ENCODE data around the gene MPP3.

MPP3 gene

DNA sequence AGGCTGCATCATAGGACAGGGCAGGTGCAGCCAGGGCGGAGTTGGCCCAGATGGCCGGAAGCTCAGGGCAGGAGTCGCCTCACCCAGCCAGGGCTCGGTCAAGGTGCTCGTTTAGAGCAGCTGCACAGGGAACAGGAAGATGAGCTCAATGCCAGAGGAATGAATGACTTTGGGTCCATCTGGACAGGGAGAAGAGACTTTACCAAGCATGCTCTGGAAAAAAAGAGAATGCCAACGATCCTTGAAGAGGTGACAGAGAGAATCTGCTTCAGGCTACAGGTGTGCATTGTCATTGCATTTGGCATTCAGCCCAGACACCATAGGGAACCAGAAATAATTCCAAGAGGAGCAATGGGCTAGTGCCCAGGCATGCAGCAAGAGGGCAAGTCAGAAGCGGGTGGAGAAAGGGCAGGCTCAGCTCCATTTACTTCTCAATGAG lies 6.7 kb upstream of the MPP3 start:
- Histone ChIP-seq H3K9me3 (ENCODE audit: control insufficient read depth in 5 of 5, low read length in 5 of 5) (no peaks in the 10 kb centered on the region), H3K27me3 (ENCODE audit: control insufficient read depth in 5 of 5, insufficient read depth in 4 of 5, low read length in 5 of 5) (no peaks in the 10 kb centered on the region), H3K4me3 (ENCODE audit: low read depth in 1 of 5, low read length in 5 of 5) (no peak overlapping the region), H3K4me1 (ENCODE audit: control insufficient read depth in 5 of 5, insufficient read depth in 5 of 5, low read length in 5 of 5) (peaks cover 2 to 26% (median 24%) of the 10 kb centered on the region in 5 donors), H3K36me3 (ENCODE audit: control insufficient read depth in 5 of 5, insufficient read depth in 5 of 5, low read length in 5 of 5) (no peaks in the 10 kb centered on the region), H3K27ac (ENCODE audit: low read depth, low read length) (no peak overlapping the region), H3K9ac (ENCODE audit: low read length in 5 of 5) (no peak overlapping the region)

DNA sequence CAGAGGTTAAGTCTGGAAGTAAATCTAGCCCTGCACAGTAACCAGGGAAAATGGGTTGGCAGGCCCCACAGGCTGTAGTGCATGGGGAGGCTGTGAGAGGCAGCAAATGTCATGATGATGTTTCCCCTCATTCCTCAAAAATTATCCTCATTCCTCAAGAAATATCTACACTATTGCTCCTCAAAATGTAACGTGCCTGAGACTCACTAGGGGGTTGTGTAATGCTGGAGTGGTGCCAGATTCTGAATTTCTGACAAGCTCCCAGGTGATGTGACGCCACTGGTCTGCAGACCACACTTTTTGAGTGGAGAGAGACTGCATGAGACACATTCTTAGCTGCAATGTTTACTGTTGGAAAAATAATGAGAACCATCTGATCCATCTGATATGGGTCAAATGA lies 1.2 kb upstream of the MPP3 start:
- H3K4me3 ChIP-seq (ENCODE audit: low read depth in 1 of 5, low read length in 5 of 5) = peak overlapping the region in 3 of 5 donors; percentile 70 to 76 (median 72)
- H3K27ac ChIP-seq (ENCODE audit: low read depth, low read length) = no peak overlapping the region
- H3K9me3 ChIP-seq (ENCODE audit: control insufficient read depth in 5 of 5, low read length in 5 of 5) = peaks cover 0 to 3% (median 0%) of the 10 kb centered on the region in 5 donors
- no peaks in the 10 kb centered on the region for H3K27me3 ChIP-seq (ENCODE audit: control insufficient read depth in 5 of 5, insufficient read depth in 4 of 5, low read length in 5 of 5)
- H3K9ac ChIP-seq (ENCODE audit: low read length in 5 of 5) = peak overlapping the region in 2 of 5 donors; percentile 43 to 53
- peaks cover 3 to 19% (median 18%) of the 10 kb centered on the region in 5 donors for H3K4me1 ChIP-seq (ENCODE audit: control insufficient read depth in 5 of 5, insufficient read depth in 5 of 5, low read length in 5 of 5)
- H3K36me3 ChIP-seq (ENCODE audit: control insufficient read depth in 5 of 5, insufficient read depth in 5 of 5, low read length in 5 of 5) = peaks cover 0 to 20% (median 9%) of the 10 kb centered on the region in 5 donors

DNA sequence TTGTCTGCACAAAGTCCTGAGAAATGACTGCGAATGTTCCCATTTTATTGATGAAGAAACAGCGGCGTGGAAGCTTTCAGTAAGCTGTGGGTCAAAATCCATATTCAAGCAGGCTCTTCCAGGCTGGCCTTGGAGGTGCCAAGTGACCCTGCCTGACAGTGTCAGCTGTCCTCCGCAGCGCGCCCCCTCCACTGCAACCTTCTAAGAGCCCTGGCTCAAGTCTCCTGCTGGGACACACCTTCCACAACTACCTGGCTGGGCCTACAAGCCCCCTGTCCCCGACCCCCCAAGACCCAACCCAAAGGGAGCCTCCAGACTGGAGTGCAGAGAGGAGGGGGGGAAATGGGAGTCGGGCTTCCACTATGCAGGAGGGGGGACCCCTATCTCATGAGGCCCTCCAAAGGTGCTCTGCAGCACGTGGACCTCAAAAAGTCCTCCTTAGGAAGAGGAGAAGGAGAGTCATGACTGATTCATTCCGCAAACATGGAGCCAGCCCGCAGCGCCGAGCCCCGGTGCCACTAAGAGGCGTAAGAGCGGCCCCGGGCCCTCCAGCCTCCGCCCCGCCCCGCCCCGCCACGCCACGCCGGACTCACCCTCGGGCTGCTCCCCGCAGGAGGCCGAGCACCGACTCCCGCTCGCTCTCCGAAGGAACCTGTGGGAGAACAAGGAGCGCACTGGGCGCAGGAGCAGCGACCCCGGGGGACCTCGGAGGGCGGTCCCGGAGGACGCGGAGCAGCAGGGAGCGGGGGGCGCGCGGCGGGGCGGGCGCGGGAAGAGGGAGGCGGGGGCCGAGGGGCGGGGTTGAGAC lies 574 bp downstream of the MPP3 start:
- H3K27me3 ChIP-seq (ENCODE audit: control insufficient read depth in 5 of 5, insufficient read depth in 4 of 5, low read length in 5 of 5) = no peaks in the 10 kb centered on the region
- H3K27ac ChIP-seq (ENCODE audit: low read depth, low read length) = peak overlapping the region; percentile 54
- H3K9ac ChIP-seq (ENCODE audit: low read length in 5 of 5) = peak overlapping the region in 3 of 5 donors; percentile 6 to 69 (median 37)

DNA sequence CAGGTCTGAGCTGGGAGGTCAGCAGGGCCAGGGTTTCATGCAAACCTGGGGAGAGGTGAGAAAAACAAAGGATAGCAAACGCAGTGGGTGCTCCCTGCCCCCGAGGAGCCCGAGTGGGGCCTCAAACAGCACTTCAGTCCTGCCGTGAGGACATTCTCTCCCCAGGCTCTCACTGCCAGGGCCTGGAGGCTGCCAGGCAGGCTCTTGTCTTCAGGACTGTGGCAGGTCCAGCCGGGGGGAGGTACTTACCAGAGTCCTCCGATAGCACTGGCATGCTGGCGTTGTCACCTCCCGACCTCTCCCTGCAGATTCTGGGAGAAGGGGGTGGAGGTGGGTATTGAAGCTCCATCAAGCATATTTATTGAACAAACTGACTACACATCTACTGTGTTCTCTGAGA lies 1.3 kb downstream of the MPP3 start:
- H3K27me3 ChIP-seq (ENCODE audit: control insufficient read depth in 5 of 5, insufficient read depth in 4 of 5, low read length in 5 of 5) = no peaks in the 10 kb centered on the region
- no peak overlapping the region for H3K27ac ChIP-seq (ENCODE audit: low read depth, low read length)
- H3K9ac ChIP-seq (ENCODE audit: low read length in 5 of 5) = no peak overlapping the region
- peaks cover 0 to 3% (median 0%) of the 10 kb centered on the region in 5 donors for H3K9me3 ChIP-seq (ENCODE audit: control insufficient read depth in 5 of 5, low read length in 5 of 5)
- no peak overlapping the region for H3K4me3 ChIP-seq (ENCODE audit: low read depth in 1 of 5, low read length in 5 of 5)
- H3K36me3 ChIP-seq (ENCODE audit: control insufficient read depth in 5 of 5, insufficient read depth in 5 of 5, low read length in 5 of 5) = peaks cover 0 to 35% (median 24%) of the 10 kb centered on the region in 5 donors
- H3K4me1 ChIP-seq (ENCODE audit: control insufficient read depth in 5 of 5, insufficient read depth in 5 of 5, low read length in 5 of 5) = peaks cover 3 to 19% (median 18%) of the 10 kb centered on the region in 5 donors

More for the DNA sequence above, 574 bp downstream of the MPP3 start:
- Histone ChIP-seq H3K9me3 (ENCODE audit: control insufficient read depth in 5 of 5, low read length in 5 of 5) (peaks cover 0 to 3% (median 0%) of the 10 kb centered on the region in 5 donors), H3K36me3 (ENCODE audit: control insufficient read depth in 5 of 5, insufficient read depth in 5 of 5, low read length in 5 of 5) (peaks cover 0 to 35% (median 24%) of the 10 kb centered on the region in 5 donors), H3K4me3 (ENCODE audit: low read depth in 1 of 5, low read length in 5 of 5) (peak overlapping the region; percentile 36 to 76 (median 70)), H3K4me1 (ENCODE audit: control insufficient read depth in 5 of 5, insufficient read depth in 5 of 5, low read length in 5 of 5) (peaks cover 3 to 19% (median 18%) of the 10 kb centered on the region in 5 donors)

DNA sequence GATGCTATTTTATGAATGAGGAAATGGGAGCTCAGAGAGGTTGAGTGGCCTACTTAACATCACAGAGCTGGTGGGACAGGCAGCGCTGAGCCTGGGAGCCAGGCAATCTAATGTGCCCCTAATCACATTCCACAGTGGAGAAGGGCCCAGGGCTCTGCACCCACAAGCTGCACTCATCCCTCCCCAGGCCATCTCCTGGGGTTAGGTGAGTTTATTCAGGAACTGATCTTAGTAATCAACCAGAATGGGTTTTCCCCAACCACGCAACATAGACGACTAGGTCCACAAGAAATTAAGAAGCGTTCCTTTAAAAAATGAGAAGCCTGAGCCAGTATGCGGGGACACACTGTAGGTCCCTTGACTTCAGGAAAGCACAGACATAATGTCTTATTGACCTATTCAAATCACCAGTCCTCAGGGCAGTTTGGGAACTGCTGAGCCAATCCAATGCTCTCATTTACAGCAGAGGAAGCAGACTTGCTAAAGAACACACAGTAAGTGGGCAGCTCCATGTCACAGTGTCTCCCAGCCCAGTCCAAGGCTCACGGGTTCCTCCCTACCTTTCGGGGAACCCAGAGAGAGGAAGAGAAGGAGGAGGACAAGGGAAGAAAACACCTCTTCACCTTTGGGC lies 2.3 kb downstream of the MPP3 start:
- H3K9ac ChIP-seq (ENCODE audit: low read length in 5 of 5) = no peak overlapping the region
- H3K4me1 ChIP-seq (ENCODE audit: control insufficient read depth in 5 of 5, insufficient read depth in 5 of 5, low read length in 5 of 5) = peaks cover 3 to 19% (median 18%) of the 10 kb centered on the region in 5 donors
- H3K4me3 ChIP-seq (ENCODE audit: low read depth in 1 of 5, low read length in 5 of 5) = no peak overlapping the region
- H3K9me3 ChIP-seq (ENCODE audit: control insufficient read depth in 5 of 5, low read length in 5 of 5) = peaks cover 0 to 3% (median 0%) of the 10 kb centered on the region in 5 donors
- H3K36me3 ChIP-seq (ENCODE audit: control insufficient read depth in 5 of 5, insufficient read depth in 5 of 5, low read length in 5 of 5) = peaks cover 0 to 44% (median 29%) of the 10 kb centered on the region in 5 donors
- no peaks in the 10 kb centered on the region for H3K27me3 ChIP-seq (ENCODE audit: control insufficient read depth in 5 of 5, insufficient read depth in 4 of 5, low read length in 5 of 5)
- no peak overlapping the region for H3K27ac ChIP-seq (ENCODE audit: low read depth, low read length)

DNA sequence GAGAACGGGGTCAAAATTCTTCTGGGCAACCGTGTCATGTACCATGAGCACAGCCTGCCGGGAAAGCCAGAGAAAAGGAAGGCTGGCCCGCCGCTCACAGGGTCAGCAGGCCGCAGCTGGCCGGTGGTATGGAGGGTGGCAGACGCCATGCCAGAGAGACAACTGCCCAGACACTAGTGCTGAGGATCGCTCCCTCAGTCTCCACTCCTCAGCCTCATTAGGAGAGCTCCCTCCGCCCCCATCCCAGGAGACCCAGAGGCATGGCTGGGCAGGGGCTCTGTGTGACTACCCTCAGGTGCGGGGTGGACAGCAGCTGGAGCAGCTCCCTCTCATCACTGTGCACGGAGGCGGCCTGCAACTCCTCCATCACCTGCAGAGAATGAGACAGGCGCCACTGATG lies 3.2 kb downstream of the MPP3 start:
- Histone ChIP-seq H3K4me1 (ENCODE audit: control insufficient read depth in 5 of 5, insufficient read depth in 5 of 5, low read length in 5 of 5) (peaks cover 3 to 19% (median 18%) of the 10 kb centered on the region in 5 donors), H3K27me3 (ENCODE audit: control insufficient read depth in 5 of 5, insufficient read depth in 4 of 5, low read length in 5 of 5) (no peaks in the 10 kb centered on the region), H3K27ac (ENCODE audit: low read depth, low read length) (no peak overlapping the region), H3K9ac (ENCODE audit: low read length in 5 of 5) (no peak overlapping the region), H3K9me3 (ENCODE audit: control insufficient read depth in 5 of 5, low read length in 5 of 5) (peaks cover 0 to 3% (median 0%) of the 10 kb centered on the region in 5 donors), H3K4me3 (ENCODE audit: low read depth in 1 of 5, low read length in 5 of 5) (no peak overlapping the region), H3K36me3 (ENCODE audit: control insufficient read depth in 5 of 5, insufficient read depth in 5 of 5, low read length in 5 of 5) (peaks cover 0 to 50% (median 36%) of the 10 kb centered on the region in 5 donors)

DNA sequence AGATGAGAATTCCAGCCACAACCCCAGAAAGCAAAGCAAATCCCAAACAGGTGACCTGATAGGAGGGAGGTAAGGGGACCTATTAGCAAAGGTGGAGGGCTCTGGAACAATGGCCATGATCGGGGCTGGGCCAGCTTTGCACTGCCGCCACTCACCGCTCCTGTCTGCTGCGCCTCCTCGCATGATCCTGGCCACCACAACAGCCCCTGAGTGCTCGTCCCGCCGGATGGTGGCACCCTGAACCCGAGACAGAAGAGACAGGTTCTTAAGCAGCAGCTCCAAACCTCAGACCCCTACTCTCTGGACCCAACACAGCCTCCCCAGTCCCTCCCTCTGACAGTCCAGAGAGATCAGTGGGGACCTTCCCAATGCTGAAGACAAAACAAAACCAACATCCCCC lies 5.3 kb downstream of the MPP3 start:
- Histone ChIP-seq H3K4me1 (ENCODE audit: control insufficient read depth in 5 of 5, insufficient read depth in 5 of 5, low read length in 5 of 5) (peaks cover 0 to 21% (median 6%) of the 10 kb centered on the region in 5 donors), H3K9ac (ENCODE audit: low read length in 5 of 5) (no peak overlapping the region), H3K27ac (ENCODE audit: low read depth, low read length) (no peak overlapping the region), H3K27me3 (ENCODE audit: control insufficient read depth in 5 of 5, insufficient read depth in 4 of 5, low read length in 5 of 5) (no peaks in the 10 kb centered on the region), H3K36me3 (ENCODE audit: control insufficient read depth in 5 of 5, insufficient read depth in 5 of 5, low read length in 5 of 5) (peaks cover 0 to 58% (median 40%) of the 10 kb centered on the region in 5 donors), H3K9me3 (ENCODE audit: control insufficient read depth in 5 of 5, low read length in 5 of 5) (no peaks in the 10 kb centered on the region), H3K4me3 (ENCODE audit: low read depth in 1 of 5, low read length in 5 of 5) (no peak overlapping the region)

DNA sequence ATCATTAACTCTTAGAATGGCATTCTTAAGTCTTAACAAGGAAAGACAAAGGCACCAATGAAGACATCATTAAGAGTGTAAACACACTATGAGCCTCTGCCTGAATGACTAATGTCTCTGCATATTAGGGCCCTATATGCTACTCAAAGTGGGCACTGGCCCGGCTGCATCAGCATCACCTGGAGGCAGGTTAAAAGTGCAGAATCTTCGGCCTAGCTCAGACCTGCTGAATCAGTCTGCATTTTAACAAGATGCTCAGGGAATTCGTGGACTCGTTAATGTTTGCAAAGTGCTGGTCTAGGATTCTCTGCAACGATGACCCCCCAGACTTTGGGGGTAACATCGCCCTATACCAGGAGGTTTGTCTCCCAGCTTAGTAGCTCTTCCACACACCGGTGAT lies 6.7 kb downstream of the MPP3 start:
- Histone ChIP-seq H3K9ac (ENCODE audit: low read length in 5 of 5) (no peak overlapping the region), H3K4me1 (ENCODE audit: control insufficient read depth in 5 of 5, insufficient read depth in 5 of 5, low read length in 5 of 5) (peaks cover 0 to 12% (median 0%) of the 10 kb centered on the region in 5 donors), H3K27ac (ENCODE audit: low read depth, low read length) (no peak overlapping the region), H3K9me3 (ENCODE audit: control insufficient read depth in 5 of 5, low read length in 5 of 5) (no peaks in the 10 kb centered on the region), H3K27me3 (ENCODE audit: control insufficient read depth in 5 of 5, insufficient read depth in 4 of 5, low read length in 5 of 5) (no peaks in the 10 kb centered on the region), H3K4me3 (ENCODE audit: low read depth in 1 of 5, low read length in 5 of 5) (no peak overlapping the region), H3K36me3 (ENCODE audit: control insufficient read depth in 5 of 5, insufficient read depth in 5 of 5, low read length in 5 of 5) (peaks cover 0 to 57% (median 42%) of the 10 kb centered on the region in 5 donors)

DNA sequence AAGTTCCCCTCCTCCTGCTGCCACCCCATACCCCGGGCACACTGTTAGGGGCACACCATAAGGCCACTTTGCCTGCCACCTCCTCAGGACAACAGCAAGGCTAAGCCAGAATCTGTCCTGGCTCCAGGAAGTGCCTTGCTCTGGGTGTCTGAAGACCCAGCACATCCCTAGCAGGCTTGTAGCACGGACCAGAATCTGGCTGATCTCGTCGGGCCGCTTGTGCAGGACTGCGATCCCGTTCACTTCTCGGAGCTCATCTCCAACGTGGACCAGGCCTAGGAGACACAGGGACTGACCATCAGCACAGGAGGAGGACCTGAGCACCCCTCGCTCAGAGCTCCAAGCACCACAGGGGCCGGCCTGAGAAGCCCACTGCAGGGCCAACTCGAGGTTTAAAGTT lies 7.4 kb downstream of the MPP3 start:
- H3K4me3 ChIP-seq (ENCODE audit: low read depth in 1 of 5, low read length in 5 of 5) = no peak overlapping the region
- no peak overlapping the region for H3K9ac ChIP-seq (ENCODE audit: low read length in 5 of 5)
- no peaks in the 10 kb centered on the region for H3K27me3 ChIP-seq (ENCODE audit: control insufficient read depth in 5 of 5, insufficient read depth in 4 of 5, low read length in 5 of 5)
- H3K4me1 ChIP-seq (ENCODE audit: control insufficient read depth in 5 of 5, insufficient read depth in 5 of 5, low read length in 5 of 5) = peaks cover 0 to 12% (median 0%) of the 10 kb centered on the region in 5 donors
- no peaks in the 10 kb centered on the region for H3K9me3 ChIP-seq (ENCODE audit: control insufficient read depth in 5 of 5, low read length in 5 of 5)
- no peak overlapping the region for H3K27ac ChIP-seq (ENCODE audit: low read depth, low read length)
- peaks cover 0 to 59% (median 39%) of the 10 kb centered on the region in 5 donors for H3K36me3 ChIP-seq (ENCODE audit: control insufficient read depth in 5 of 5, insufficient read depth in 5 of 5, low read length in 5 of 5)
